Mucosa of rectum (tissue), 2 donors: ENCODE measurements around the gene ALDH18A1.

Experiments used
- H3K27ac ChIP-seq, 2 donors: one replicate each; pipeline ENCODE4 v1.7.0; 2013; ENCODE audit warnings: inconsistent platforms in 2 of 2, low read depth in 2 of 2, low read length in 2 of 2
- H3K27me3 ChIP-seq, 2 donors: one replicate each; pipeline ENCODE4 v1.7.0; 2013; ENCODE audit warnings: low read length in 2 of 2; ENCODE audit not compliant: control insufficient read depth in 2 of 2, insufficient read depth in 2 of 2
- H3K36me3 ChIP-seq, 2 donors: one replicate each; pipeline ENCODE4 v1.7.0; 2013; ENCODE audit warnings: low read length in 2 of 2; ENCODE audit not compliant: control insufficient read depth in 2 of 2, insufficient read depth in 2 of 2
- H3K4me1 ChIP-seq, 2 donors: one replicate each; pipeline ENCODE4 v1.7.0; 2013; ENCODE audit warnings: low read length in 2 of 2, mild to moderate bottlenecking in 1 of 2; ENCODE audit not compliant: control insufficient read depth in 2 of 2, insufficient read depth in 2 of 2
- H3K4me3 ChIP-seq, 2 donors: one replicate each; pipeline ENCODE4 v1.7.0; 2013; ENCODE audit warnings: low read length in 2 of 2
- H3K9ac ChIP-seq, 2 donors: one replicate each; pipeline ENCODE4 v1.7.0; 2013; ENCODE audit warnings: low read length in 2 of 2, low read depth in 1 of 2, mild to moderate bottlenecking in 1 of 2
- H3K9me3 ChIP-seq, 2 donors: one replicate each; pipeline ENCODE4 v1.7.0; 2013; ENCODE audit warnings: low read length in 2 of 2; ENCODE audit not compliant: control insufficient read depth in 2 of 2
- donor health status: healthy.
- donor health status: Normal muscosa, but diverticular disease.

ALDH18A1 gene

GRCh38 chr10:95656291-95657164 is at the start of gene ALDH18A1:
Gene ALDH18A1, minus strand, starts transcription at chr10:95656711. Its CDS starts 3,334 bp downstream, at chr10:95653377.
- Histone ChIP-seq H3K9ac (peak within 1 kb of the TSS; percentile 82 to 88), H3K27ac (peak within 1 kb of the TSS; percentile 69 to 71), H3K9me3 (no peaks in the 10 kb centered on the region), H3K27me3 (no peaks in the 10 kb centered on the region), H3K36me3 (peaks cover 10 to 13% of the 10 kb centered on the region in 2 donors), H3K4me1 (peaks cover 8 to 11% of the 10 kb centered on the region in 2 donors), H3K4me3 (peak within 1 kb of the TSS; percentile 90)

- H3K4me3 ChIP-seq = no peak overlapping the region
- no peaks in the 10 kb centered on the region for H3K27me3 ChIP-seq
- no peaks in the 10 kb centered on the region for H3K9me3 ChIP-seq
- no peak overlapping the region for H3K27ac ChIP-seq
- H3K36me3 ChIP-seq = no peaks in the 10 kb centered on the region
- H3K4me1 ChIP-seq = no peaks in the 10 kb centered on the region
- no peak overlapping the region for H3K9ac ChIP-seq
Observed at GRCh38 chr10:95698415-95698814, 41.9 kb upstream of the ALDH18A1 start.

- no peaks in the 10 kb centered on the region for H3K9me3 ChIP-seq
- peaks cover 7 to 8% of the 10 kb centered on the region in 2 donors for H3K4me1 ChIP-seq
- no peak overlapping the region for H3K27ac ChIP-seq
Observed at GRCh38 chr10:95697429-95697828, 40.9 kb upstream of the ALDH18A1 start.

GRCh38 chr10:95694665-95695064 is 38.2 kb upstream of the ALDH18A1 start:
- Histone ChIP-seq H3K36me3 (peaks cover 0 to 17% of the 10 kb centered on the region in 2 donors), H3K27me3 (no peaks in the 10 kb centered on the region), H3K4me1 (peaks cover 7 to 11% of the 10 kb centered on the region in 2 donors), H3K4me3 (no peak overlapping the region), H3K27ac (no peak overlapping the region), H3K9ac (no peak overlapping the region), H3K9me3 (no peaks in the 10 kb centered on the region)

More at GRCh38 chr10:95697429-95697828, 40.9 kb upstream of the ALDH18A1 start:
- no peaks in the 10 kb centered on the region for H3K36me3 ChIP-seq
- H3K4me3 ChIP-seq = no peak overlapping the region
- no peak overlapping the region for H3K9ac ChIP-seq
- no peaks in the 10 kb centered on the region for H3K27me3 ChIP-seq

GRCh38 chr10:95693668-95694534 is 37.4 kb upstream of the ALDH18A1 start, which contains the start of gene TCTN3:
Gene TCTN3, minus strand, starts transcription at chr10:95693927. Its CDS starts 28 bp downstream, at chr10:95693899.
- Histone ChIP-seq H3K36me3 (peaks cover 4 to 23% of the 10 kb centered on the region in 2 donors), H3K27me3 (no peaks in the 10 kb centered on the region), H3K27ac (peak within 1 kb of the TSS; percentile 69 to 79), H3K4me1 (peaks cover 7 to 11% of the 10 kb centered on the region in 2 donors), H3K9ac (peak within 1 kb of the TSS; percentile 92), H3K4me3 (peak within 1 kb of the TSS; percentile 84 to 97), H3K9me3 (no peaks in the 10 kb centered on the region)

- H3K4me1 ChIP-seq = peaks cover 7 to 11% of the 10 kb centered on the region in 2 donors
- peak overlapping the region; percentile 92 for H3K9ac ChIP-seq
- peak overlapping the region; percentile 84 to 97 for H3K4me3 ChIP-seq
- H3K36me3 ChIP-seq = peaks cover 4 to 28% of the 10 kb centered on the region in 2 donors
- H3K27me3 ChIP-seq = no peaks in the 10 kb centered on the region
- H3K9me3 ChIP-seq = no peaks in the 10 kb centered on the region
- peak overlapping the region; percentile 69 to 79 for H3K27ac ChIP-seq
Observed at GRCh38 chr10:95693071-95693667, 36.7 kb upstream of the ALDH18A1 start.

GRCh38 chr10:95691281-95691680 is 34.8 kb upstream of the ALDH18A1 start:
- Histone ChIP-seq H3K9me3 (no peaks in the 10 kb centered on the region), H3K27ac (no peak overlapping the region), H3K4me3 (peak overlapping the region in 1 of 2 donors; percentile 35), H3K9ac (no peak overlapping the region), H3K36me3 (peaks cover 17 to 41% of the 10 kb centered on the region in 2 donors), H3K27me3 (no peaks in the 10 kb centered on the region), H3K4me1 (peaks cover 7 to 11% of the 10 kb centered on the region in 2 donors)

GRCh38 chr10:95688648-95689047 is 32.1 kb upstream of the ALDH18A1 start:
- Histone ChIP-seq H3K27ac (no peak overlapping the region), H3K9ac (no peak overlapping the region), H3K4me3 (no peak overlapping the region), H3K36me3 (peaks cover 30 to 64% of the 10 kb centered on the region in 2 donors), H3K27me3 (no peaks in the 10 kb centered on the region), H3K9me3 (no peaks in the 10 kb centered on the region), H3K4me1 (peaks cover 7 to 11% of the 10 kb centered on the region in 2 donors)

GRCh38 chr10:95683966-95684365 is 27.5 kb upstream of the ALDH18A1 start:
- H3K27me3 ChIP-seq = no peaks in the 10 kb centered on the region
- peaks cover 54 to 67% of the 10 kb centered on the region in 2 donors for H3K36me3 ChIP-seq
- no peak overlapping the region for H3K27ac ChIP-seq
- no peak overlapping the region for H3K4me3 ChIP-seq
- no peaks in the 10 kb centered on the region for H3K4me1 ChIP-seq
- no peaks in the 10 kb centered on the region for H3K9me3 ChIP-seq
- H3K9ac ChIP-seq = no peak overlapping the region
